GM19395 (cell line): ENCODE measurements around the gene CYSRT1.

Experiments used
- ATAC-seq: cut with Tn5 transposase; IDR thresholded peaks from one replicate; pipeline ENCODE4 v1.9.1; 2021; ENCODE audit warnings: mild to moderate bottlenecking, moderate library complexity; ENCODE audit not compliant: unreplicated experiment

CYSRT1 gene

DNA sequence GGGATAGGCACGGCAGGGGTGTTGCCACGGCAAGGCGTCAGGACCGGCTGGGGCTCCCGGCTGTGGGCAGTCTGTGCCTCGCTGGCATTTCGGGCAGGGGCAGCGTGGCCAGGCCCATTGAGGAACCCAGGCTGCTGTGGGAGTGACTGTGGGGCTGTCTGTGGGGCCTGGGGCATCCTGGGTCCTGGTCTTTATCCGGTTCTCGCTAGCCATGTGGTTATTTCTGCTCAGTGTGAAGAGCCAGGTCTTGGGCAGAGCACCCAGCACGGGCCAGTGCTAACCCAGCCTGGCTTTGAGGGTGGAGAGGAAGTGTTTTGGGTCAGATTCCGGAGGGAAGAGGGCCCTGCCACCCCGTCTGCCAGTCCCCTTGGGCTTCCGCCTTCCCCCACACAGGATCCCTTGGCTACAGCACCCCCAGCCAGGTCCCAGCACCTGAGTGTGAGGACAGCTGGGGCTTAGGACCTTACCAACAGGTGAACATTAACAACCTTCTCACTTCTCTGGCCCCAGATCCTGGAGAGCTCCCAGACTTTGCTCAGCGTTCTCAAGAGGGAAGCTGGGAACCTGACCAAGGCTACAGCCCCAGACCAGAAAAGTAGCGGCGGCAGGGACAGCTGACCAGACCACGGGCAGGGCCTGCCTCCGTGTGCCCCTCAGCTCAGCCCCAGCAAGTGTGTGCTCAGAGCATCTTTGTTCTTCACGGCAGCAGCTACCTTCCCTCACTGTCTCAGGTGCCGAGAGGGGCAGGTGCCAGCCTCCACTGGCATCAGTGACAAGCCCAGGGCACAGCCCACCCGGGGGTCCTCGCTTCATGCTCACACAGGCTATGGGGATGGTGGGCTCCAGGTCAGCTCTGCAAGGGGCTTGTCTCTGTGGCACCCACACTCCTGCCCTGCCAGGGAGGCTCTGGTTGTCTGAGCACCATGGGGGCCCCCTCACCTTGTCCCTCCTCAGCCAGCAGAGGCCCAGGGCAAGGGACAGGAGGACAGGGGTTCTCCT, 35.4 kb upstream of the CYSRT1 start:
- no peak for ATAC-seq

DNA sequence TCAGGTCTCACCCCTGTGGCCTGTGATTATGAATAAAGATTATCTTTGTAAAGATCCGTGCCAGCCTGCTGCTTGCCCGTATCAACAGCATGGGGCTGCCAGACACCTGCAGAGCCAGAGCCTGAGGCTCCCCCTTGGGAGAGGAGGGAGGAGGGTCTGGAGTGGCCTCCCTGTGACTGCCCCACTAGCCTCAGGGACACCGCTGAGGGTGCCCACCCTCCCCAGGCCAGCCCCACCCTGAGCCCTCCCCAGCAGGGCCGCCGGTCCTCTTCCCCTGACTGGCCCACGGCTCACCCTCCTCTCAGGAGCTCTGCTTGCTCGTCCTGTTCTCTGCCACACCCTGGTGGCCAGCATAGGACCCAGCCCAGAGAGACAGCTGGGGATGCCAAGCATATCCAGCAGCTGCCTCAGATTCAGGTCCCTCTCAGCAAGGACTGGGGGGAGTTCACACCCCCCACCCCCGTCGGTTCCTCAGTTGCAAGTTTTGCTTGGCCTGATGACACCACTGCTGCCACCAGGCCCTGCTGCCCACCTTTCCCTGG, 34.6 kb upstream of the CYSRT1 start:
- ATAC-seq, result no peak

DNA sequence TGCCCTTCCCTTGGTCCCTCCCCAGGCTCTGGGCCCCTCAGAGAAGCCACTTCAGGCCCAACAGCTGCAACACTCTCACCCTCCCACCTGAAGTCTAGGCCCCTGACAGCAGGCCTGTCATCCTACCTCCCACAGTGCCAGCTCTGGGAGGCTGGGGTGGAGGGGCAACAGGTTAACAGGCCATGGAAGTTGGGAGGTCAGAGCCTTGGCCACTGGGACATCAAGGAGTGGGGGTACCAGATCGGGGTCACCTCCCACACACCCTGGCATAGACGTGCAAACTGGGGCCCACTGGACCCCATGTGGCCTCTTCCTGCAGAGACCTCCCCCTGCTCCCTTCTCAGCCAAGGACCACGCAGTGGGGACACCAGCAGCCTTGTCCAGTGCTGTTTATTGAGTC, 33.7 kb upstream of the CYSRT1 start:
- ATAC-seq, result no peak

DNA sequence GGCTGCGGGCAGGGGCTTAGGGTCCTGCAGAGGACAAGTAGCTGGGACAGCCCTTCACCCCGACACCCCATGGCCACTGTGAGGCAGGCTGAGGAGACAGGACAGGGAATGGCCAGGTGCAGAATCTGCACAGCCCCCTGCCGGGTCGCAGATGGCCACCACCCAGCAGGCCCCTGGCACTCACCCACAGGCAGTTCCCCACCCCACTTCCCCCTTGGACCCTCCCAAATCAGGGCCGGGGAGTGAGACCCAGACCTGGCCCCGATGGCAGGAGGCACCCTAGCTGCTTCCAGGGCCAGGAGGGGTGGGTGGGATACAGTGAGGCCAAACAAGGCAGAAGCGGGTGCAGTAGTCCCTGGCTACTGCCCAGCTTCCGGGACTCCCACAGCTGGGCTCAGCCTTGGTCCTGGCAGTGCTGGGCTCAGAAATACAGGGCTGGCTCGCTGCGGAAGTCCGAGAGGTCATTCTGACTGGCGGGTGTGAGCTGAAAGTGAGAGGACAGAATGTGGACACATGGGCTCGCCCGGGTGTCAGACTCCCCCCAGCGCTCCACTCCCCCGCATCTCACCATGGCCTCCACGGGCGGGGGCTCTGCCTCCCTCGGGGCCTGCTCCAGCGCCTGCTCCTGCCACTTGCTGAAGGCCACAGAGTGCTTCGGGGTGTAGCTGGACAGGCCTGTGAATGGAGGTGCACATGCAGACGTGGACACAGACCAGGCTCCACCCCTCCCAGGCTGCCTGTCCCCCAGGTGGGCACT, 33.1 kb upstream of the CYSRT1 start:
- no peak for ATAC-seq

DNA sequence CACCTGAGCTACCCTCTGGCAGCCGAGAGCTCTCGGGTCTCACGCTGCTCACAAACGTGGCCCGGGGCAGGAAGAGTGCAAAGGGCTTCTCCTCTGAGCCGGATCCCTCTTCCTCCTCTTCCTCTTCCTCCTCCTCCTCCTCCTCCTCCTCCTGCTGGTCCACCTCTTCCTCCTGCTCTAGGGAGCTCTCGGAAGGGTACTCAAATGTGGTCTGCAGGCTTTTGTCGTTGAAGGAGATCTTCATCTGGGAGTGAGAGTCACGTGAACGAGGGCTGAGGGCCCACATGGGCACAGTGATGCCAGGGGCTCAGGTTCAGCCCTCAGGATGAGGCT, 32.6 kb upstream of the CYSRT1 start:
- ATAC-seq, result no peak

DNA sequence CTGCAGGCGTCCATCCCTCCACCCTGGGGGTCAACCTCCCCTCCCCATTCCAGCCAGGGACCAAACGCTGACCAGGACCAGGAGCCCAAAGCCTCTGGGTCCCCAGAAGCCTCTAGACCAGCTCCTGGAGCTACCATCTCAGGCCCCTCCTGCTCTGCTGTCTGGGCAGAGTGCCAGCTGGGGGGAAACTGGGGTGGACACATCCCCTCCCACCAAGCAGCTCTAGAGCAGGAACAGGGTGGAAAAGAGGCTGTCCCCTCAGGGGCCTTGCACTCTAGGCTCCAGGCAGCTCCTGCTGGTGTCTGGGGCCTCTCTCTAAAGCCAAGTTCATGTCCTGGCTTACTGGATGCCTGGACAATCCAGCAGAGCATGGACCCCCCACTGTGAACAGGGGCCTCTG, 32.1 kb upstream of the CYSRT1 start:
- ATAC-seq, result no peak

DNA sequence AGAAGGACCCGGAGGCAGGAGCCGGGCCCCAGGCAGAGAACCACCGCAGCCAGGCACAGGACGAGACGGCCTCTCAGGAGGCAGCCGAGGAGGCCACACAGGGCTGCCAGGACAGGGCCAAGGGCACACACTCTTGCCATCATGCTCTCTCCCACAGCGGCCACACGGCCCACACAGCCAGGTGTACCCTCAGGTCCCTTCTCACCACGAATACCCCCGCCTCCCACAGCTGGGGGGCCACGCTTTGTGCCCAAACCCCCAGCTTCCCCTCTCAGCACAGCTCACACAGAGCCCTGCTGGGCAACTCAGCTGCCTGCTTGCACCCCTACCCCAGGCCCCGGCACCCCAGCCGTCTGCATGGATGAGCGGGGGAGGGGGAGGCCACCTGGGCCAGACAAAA, 31.2 kb upstream of the CYSRT1 start:
- ATAC-seq, result no peak

DNA sequence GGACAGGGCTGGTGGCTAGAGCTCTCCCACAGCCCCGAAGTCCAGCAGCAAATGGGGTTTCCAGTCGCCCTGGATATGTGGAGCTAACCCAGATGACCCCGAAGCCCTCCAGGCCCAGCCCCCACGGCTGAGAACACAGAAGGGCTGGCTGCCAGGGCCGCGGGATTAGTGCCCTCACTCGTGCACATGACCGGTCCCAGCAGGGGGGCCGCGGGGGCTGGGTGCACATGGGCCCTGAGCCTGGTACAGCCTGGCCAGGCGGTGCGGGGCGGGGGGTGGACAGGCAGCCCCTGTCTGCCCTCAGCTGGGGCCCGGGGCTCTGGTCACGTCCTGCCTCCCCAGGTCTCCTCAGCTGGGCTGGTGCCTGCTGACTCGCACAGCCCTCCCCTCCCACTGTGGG, 30.6 kb upstream of the CYSRT1 start:
- no peak for ATAC-seq

DNA sequence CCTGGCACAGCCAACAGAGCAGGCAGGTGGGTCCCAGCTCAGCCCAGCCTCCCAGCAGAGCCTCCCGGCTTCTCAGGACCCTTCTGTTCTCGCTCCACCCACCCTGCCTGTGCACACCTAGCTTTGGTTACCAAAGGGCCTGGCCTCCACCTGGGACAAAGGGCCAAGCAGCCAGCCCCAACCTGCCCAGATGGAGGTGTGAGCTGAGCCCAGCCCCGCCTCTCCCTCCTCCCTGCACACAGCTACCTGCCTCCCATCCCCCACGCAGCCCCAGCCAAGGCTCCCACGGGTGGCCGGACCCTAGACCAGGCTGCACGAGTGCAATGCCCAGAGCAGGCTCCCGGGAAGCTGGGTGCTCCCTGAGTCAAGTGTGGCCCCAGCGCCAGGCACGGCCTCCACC, 30.1 kb upstream of the CYSRT1 start:
- ATAC-seq, result no peak

DNA sequence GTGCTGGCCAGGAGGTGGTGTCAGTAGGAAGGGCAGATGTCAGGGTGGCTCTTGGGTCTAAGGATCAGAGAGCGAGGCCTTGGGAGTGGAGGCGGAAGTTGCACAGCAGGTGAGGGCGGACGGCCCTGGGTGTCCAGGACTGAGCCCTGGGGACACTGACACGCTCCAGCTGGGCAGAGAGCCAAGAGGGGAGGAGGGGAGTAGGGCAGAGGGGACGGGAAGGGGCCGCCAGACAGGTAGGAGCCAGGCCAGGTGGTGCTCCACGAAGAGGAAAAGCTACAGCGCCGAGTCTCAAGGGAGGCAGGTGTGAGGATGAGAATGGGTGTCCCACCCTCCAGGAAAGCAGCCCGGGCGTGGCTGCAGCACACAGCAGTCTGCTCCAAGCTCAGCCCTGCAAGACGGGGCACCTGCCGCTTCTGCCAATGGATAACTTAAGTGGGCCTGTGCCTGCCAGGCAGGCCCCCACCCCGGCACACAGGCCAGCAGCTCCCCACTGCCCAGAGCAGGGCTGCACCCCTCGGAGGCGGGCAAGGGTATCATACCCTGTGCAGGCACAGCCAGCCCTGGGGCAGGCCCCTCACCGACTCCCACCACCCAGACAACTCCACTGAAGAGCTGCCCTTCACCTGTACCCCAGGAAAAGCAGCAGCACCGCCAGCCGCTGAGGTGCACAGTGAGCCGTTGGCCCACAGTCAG, 29.3 kb upstream of the CYSRT1 start:
- no peak for ATAC-seq

DNA sequence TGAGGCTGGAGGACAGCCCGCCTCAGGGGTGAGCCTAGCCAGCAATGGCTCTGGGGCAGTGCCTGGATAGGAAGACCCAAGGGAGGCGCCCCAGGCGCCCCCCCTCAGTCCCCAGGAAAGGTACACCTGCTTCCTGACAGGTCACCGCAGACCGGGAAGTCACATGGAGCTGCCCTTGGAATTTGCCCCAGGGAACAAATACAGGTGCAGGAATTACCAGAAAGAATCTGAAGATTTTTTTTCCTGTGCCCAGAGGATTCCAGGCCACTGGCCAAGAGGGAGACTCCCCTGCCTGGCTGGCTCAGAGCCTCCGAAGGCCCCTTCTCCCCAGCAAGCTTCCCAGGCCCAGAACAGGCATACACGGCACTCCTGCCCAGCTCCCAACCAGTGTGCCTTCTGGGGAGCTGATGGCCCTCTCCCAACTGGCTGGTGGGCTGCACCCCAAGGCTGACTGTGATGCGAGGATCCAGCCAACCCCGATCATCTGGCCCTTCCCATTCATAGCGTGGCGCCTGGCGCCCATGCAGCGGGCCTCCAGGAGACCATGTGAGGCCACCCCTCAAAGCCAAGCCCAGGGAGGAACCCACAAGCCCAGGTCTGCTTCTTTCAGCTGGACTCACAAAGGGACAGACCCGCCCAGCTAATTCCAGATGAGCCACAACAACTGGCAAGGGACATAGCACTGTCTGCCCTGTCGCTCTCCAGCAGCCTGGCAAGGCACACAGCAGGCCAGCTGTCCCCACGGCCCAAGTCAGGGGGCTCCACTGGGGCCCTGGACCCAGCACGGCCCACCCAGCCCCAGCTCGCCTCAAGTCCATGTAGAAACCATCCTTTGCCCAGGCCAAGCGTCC, 26.7 kb upstream of the CYSRT1 start:
- ATAC-seq, result no peak

DNA sequence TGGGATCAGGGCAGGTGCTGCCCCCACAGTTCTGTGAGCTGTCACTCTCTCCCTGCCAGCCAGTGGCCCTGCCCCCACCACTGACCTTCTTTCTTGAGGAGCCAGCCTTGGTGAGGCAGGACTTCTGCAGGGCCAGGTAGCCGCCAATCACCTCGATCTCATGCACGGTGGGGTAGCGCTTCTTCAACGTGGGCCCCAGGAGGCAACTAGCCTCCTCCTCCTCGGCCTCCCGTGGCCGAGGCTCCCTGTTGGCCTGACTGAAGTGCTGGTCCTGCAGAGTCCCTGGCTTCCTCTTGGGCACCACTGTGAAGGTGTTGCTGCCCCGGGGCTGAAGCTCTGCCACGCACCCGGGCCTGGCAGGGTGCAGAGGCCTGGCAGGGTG, 26.1 kb upstream of the CYSRT1 start:
- no peak for ATAC-seq

DNA sequence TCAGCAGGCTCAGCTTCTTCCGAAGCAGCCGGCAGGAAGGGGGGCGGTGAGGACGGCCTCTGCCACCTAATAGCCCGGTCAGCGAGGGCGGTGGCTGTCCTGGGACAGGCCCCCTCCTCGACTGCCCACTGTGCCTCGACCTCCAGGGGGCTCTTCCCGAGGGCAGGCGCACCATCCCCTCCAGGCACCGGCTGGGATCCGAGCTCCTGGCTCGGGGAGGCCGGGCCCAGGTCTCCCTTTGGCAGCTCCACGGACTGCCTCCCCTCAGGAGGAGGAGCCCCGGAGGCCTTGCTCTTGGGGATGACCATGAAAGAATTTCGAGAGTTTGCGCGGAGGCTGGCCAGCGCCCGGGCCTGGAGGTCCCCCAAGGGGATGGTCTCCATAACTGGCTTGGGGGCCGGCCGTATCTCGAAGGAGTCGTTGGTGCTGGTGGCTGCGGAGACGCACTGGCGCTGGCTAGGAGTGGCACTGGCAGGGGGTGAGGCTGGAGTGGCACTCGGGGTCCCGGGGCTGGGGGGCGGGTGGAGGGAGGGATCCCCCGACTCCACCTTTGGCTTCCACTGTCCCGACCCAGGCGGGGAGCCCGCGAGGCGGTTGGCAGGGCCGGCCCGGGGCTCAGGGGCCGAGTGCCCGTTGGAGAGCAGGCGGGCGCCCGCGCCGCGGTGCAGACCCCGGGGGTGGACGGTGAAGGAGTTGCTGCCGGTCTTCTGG, 25.4 kb upstream of the CYSRT1 start:
- ATAC-seq, result no peak

DNA sequence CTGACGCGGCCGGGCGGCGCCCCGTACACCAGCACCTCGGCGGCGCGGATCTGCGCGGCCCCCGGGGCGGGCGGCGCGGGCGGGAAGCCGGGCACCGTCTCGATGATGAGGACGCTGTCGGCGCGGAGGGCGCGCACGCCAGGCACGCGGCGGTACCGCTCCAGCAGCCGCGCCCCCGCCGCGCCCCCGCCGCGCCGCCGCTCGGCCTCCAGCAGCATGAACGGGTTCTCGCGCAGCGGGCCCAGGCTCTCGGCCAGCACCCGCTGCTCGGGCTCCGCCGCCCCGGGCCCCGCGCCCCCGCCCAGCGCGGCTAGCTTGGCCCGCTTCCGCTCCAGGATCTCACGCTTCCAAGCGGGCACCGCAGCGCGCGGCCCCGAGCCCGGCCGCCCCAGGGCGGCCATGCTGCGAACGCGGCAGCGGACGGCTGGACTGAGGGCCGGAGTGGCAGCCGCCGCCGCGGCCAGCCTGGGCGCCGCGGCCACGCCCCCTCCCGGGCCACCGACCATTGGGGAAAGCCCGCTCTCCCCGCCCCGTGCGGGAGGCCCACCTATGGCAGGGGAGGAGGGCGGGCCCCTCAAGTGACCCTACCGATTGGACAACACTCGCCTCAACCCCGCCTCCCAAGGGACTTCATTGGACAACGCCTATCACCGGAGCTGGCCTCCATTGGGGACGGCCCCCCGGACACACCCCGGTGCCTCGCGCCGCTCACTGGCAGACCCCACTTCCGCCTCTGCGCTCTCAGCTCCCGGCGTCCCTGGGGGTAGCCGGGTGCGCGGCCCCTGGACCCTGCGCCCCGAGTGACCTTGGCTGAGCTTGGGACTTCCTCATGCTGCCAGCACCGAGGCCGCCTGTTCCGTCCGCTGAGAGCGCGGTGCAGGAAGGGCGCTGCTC, 24.4 kb upstream of the CYSRT1 start, which contains the start of gene TPRN:
TPRN (minus strand) TSS at position 431 of the 894 bp plus-strand sequence; CDS start at position 401, 30 bp downstream.
- peak; percentile 87 for ATAC-seq

DNA sequence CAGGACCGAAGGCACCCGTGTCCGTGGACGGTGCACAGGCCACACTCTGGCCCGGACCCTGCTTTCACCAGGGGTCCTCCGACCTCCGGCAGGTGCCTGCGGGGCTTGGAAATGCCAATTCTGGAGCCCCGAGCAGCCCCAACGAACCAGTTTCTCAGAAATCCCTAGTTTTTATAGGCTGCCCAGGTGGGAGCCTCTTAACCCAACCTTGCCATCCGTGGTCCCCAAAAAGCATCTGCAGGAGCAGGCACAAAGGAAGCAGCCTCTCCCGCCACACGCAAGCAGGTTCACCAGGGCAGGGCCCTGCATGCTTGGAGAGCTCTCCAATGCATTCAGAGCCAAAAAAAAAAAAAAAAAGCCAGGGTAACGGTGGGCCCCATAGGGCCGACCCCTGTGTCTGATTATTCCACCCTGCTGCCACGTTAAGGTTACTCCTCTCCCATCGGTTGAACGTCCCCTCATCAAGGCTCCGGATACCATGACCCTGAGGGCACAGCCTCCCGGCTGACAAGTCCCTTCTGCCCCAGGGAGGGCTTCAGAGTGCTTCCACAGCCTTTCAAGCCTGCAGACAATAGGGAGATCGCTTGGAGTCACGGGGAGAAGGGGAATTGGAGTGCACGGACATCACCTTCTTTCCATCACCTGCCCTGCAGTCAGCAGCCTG, 23.6 kb upstream of the CYSRT1 start:
- ATAC-seq, result no peak

DNA sequence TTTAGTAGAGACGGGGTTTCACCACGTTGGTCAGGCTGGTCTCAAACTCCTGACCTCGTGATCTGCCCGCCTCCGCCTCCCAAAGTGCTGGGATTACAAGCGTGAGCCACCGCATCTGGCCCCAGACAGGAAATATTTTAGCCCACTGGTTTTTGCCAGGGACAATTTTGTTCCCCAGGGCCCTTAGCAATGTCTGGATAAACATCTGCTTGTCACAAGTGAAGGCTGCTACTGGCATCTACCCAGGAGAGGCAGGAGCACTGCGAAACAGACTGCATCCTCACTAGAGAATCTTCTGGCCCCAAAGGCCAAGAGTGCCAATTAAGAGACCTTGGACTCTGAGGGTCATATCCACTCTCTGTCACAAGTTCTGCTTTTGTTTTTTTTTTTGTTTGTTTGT, 22.0 kb upstream of the CYSRT1 start:
- no peak for ATAC-seq

DNA sequence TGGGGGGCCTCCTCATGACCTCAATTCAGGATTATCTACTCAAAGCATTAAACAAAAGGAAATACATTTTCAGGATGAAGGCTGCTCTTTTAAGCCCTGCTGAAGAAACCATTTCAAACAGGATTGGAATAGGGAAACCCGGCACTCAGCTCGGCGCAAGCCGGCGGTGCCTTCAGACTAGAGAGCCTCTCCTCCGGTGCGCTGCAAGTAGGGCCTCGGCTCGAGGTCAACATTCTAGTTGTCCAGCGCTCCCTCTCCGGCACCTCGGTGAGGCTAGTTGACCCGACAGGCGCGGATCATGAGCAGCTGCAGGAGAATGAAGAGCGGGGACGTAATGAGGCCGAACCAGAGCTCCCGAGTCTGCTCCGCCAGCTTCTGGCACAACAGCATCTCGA, 20.2 kb upstream of the CYSRT1 start:
- ATAC-seq, result no peak
